NCI-H460 (cell line): ENCODE data around the gene PAMR1. TPM values are rescaled to one million over a fixed set of nuclear protein-coding genes. Genes with fewer than 3 reads are reported as not detected.

Experiments used
- DNase-seq: peaks from one replicate; pipeline ENCODE4 v3.0.0-alpha.2; 2016; ENCODE audit warnings: low read depth; ENCODE audit errors: extremely low read depth
- total RNA-seq: library from RNA; depleted of rRNA; stranded (reverse); fragments of >200 nt; shearing (Covaris generic); gene quantifications from 2 replicates; pipeline ENCODE4 v1.2.3, GENCODE V29; 2014

Gene PAMR1
- total RNA-seq, 1 experiment from 2014 or later = not detected

DNA sequence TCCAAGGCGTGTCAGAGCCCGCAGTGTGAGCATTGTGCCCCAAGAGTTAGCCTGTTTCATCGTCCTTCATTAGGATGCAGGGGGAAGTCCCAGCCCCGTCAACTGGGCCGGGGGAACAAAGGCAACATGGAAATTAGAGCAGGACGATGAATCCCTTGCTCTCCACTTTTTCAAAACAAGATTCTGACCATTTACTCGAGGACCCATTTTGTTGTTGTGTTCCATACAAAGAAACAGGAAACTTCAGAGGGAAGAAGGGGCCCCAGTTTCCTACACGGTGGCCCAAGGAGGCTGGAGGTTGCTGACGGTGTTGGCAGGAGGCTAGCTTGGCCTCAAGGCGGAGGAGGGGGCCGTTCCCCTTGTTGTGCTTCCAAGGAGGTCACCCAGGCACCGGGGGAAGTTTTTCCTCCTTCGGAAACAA lies 62.1 kb downstream of the PAMR1 start:
- no peak for DNase-seq

GRCh38 chr11:35461917-35462538 lies 63.4 kb downstream of the PAMR1 start:
- no peak for DNase-seq

DNA sequence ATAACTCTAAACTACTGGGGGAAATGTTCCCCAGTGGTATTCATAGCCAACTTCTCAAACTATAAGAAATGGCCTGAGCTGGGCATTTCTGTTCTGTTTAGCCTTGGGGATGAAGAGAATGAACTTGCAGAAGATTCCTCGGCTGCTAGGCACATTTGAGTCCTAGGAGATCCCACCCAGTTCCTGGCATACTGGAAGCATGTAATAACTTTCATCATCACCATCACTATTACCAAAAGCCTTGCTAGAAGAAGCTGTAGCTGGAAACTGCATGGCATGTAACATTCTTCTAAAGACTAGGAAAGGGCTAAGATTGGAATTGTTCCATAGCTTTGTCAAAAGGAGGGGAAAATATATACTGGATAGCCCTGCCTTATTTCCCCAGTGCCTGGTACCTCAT lies 65.9 kb downstream of the PAMR1 start:
- no peak for DNase-seq

GRCh38 chr11:35458846-35459245 lies 66.6 kb downstream of the PAMR1 start:
- DNase-seq = no peak

DNA sequence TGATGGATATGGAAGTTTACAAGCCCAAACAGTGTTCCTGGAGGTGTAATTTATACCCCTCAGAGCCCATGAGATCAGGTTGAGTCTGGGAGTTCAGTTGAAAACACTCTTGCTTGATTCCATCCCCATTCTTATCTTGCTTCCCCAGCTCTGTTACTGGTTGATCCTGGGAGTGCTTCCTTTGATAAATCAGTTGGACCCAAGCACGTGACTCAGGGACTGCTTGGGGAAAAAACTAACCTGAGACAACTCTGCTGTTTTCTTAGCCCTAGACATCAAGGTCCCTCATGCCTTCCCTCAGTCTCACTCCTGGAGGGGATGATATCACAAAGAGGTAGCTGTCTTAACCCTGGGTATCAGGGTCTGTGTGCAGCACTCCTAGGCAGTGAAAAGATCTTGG lies 71.1 kb downstream of the PAMR1 start:
- DNase-seq = no peak

DNA sequence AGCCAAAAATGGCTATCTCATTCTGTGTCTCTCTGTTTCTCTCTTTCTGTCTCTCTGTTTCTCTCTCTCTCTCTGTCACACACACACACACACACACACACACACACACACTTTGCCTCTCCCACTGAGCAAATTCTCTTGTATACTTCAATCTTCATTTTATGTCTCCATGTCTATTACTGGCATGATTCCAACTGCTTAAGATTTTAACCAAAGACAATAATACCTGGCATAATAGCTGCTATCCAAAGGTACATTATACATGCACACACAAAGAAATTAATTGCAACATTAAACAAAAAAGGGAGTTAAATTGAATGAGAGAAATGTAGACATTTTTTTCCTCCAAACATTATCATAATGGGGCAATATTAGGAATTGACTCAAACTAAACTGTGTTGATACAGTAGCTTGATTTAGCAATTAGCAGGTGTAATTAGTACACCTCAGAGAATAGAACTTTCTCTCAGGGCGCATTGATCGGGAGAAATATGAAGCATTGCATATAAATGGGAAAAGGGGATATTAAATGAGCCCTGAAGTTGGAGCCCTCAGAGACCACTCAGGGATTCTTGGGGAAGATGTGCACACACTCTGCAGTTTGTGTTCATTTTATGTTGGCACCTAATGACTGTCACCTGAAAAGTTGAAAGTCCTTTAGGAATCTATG lies 88.7 kb downstream of the PAMR1 start:
- no peak for DNase-seq

GRCh38 chr11:35433588-35433987 lies 91.8 kb downstream of the PAMR1 start:
- no peak for DNase-seq

DNA sequence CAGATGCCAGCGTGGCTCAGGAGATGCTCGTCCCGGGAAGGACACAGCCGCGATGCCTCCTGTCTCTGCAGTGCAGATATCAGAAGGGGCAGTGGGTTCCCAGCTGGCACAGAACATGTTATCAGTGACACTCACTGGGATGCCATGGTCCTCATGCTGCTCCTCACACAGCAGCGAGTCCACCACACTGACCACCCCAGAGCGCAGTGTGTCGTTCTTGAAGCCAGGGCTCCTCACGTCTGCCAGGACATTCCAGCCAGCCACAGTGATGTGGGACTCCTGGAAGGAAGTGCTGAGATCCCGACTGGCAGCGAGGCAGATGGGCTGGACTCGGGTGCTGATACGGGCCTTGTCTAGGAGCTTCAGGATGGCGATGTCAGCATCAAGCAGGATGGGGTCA lies 93.0 kb downstream of the PAMR1 start:
- no peak for DNase-seq

GRCh38 chr11:35427071-35427470 lies 98.3 kb downstream of the PAMR1 start:
- DNase-seq = no peak

GRCh38 chr11:35426351-35426750 lies 99.1 kb downstream of the PAMR1 start:
- no peak for DNase-seq

- no peak for DNase-seq
These were observed 99.7 kb downstream of the PAMR1 start for GRCh38 chr11:35425603-35426212.

DNA sequence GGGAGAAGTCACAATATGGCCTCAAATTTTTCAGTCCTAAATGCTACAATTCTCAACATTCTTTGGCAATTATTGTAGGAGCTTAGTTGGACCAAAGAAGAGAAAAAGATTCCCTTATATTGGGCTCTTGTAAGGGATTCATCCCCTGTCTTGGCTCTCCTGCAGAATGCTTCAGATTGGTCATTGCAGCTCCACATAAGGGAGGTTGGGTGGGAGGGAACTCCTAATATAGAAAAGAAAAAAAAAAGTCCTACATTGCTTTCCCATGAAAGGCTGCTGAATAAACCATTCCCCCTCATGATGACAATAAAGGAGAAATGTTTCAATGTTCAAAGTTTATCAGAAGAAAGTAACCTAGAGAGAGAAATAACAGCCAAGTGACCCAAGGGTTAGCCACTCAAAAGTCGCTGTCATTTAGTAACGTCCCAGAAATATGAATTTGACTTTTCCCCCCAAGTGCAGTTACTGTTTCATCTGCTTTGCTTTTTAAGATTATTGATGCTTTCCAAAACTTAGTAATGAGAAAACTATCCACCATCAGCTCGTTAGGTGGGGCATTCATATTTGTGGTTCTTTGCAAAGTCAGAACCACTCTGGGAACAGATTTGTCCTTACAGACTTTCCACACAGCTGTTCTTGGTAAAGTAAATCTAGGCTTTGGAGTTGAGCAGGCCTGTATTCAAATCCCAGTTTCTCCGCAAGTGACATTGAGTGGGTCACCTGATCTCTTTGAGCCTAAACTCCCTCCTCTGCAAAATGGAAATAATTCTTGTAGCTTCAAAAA lies 101.1 kb downstream of the PAMR1 start:
- no peak for DNase-seq

- DNase-seq = no peak
These were observed 105.0 kb downstream of the PAMR1 start for GRCh38 chr11:35420371-35420770.

DNA sequence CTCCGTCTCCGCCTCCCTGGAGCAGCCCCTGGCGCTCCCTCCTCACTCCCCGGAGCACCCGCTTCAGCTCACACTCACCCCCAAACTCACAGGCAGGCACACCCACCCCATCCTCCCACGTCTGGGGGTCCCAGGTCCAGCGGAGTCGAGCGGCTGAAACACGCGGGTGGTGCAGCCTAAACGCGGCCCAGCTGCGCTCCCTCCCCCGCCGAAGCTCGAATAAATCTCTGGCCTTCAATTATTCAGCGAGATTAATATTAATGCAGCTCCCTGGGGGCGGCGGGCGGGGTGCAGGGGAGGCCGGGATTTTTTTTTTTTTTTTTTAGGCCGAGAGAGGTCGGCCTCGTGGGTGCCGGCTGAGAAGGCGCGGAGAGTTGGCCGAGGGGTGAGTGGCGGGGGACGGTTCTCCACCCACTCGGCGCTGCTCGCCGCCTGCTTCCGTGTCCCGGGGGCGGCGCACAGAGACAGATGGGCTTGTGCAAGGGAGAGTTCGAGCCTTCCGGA lies 105.5 kb downstream of the PAMR1 start:
- no peak for DNase-seq

- DNase-seq = no peak
These were observed 106.1 kb downstream of the PAMR1 start, which contains the start of gene SLC1A2 for GRCh38 chr11:35419184-35419829. SLC1A2 (minus strand) TSS chr11:35419558; CDS start chr11:35418966, 592 bp downstream.

DNA sequence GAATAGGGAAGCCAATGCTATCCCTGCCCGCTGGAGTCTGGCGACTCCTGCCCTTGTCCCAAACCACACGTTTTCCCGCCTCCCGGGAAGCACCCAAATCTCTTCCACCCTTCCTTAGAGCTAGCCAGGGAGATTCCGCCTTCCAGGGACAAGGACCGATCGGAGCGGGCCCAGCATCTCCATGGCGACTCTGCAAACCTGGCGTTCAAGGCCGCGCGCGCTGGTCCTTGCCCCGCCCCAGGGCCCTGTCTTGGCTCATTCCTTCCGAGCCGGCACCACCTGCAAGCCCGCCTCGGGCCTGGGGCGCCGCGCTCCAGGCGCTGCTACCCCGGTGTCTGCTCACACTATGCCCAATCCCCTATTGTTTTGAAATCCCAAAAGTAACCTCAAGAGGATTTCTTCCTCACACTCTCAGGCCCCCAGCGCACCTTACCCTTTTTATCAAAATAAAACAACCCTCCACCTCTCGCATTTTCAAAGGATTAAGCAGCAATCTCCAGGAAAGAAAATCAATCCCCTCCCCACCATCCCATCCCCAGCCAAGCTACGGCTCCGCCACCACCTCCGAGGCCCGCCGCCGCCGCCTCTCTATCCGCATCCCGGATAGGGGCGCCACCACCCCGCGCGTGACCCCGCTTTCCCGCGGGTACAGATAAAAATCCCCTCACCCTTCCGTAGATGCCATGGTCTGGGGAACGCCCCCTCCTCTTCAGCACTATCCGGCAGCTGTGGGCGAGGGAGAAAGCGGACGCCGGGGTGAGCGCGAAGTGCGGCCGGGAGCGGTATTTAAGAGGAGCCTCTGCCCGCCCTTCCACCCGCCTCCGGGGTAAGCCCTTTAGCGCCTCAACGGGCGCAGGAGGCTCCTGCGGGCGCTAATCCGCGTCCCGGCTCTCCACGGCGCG lies 106.9 kb downstream of the PAMR1 start:
- no peak for DNase-seq

DNA sequence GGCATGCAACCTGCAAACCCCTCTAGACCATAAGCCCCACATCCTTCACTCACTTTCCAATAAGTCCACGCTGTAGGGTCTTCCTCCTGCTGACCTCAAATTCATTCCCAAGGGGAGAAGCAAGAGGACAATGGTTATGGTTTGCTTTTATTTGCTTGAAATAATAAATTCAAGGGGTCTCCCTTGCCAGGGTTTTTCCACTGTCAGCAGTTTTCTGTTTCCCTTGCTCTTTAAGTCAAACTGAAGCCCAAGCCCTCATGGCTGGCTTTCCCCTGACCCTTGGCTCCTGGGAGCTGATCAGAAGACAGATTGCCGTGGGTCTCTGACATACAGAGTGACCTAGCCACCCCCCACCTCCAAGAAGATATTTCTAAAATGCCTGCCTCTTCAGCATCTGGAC lies 109.9 kb downstream of the PAMR1 start:
- DNase-seq = no peak

DNA sequence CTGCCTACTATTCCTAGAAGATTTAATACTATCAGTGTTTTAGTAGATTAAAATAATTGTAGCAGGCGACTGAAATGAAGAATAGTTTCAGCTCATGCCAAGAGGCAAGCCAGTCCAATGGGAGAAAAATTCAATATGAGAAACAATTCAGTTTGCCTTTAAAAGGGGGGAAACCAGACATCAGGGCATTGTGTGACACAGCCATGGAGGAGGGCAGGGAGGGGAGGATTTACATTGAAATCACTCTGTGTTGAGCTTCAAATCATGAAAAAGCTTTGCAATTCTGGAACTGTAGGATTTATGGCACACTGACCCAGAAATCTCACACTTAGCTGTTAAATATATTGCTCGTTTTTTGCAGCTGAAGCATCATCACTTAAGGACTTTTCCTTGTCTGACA lies 110.6 kb downstream of the PAMR1 start:
- no peak for DNase-seq

GRCh38 chr11:35414311-35414710 lies 111.1 kb downstream of the PAMR1 start:
- no peak for DNase-seq

- no peak for DNase-seq
These were observed 111.8 kb downstream of the PAMR1 start for GRCh38 chr11:35413598-35413997.
